H1 (cell line): ENCODE data around the gene PLA1A. TPM values are rescaled to one million over a fixed set of nuclear protein-coding genes. Genes with fewer than 3 reads are reported as not detected.

Source experiments
- CHD2 ChIP-seq: IDR thresholded peaks from 2 replicates; pipeline ENCODE4 v1.6.1; 2012; ENCODE audit warnings: low read length, improper control_type of control experiment
- POLR2A ChIP-seq, 2 experiments: IDR thresholded peaks; 1 replicate in 1 of 2; 2 replicates in 1 of 2; pipeline ENCODE4 v1.6.1; 2011; ENCODE audit warnings: low read depth in 2 of 2, low read length in 2 of 2, mild to moderate bottlenecking in 2 of 2; ENCODE audit errors: control extremely low read depth in 1 of 2
- POU5F1 ChIP-seq: IDR thresholded peaks from 2 replicates; pipeline ENCODE4 v1.6.1; 2011; ENCODE audit warnings: low read depth, mild to moderate bottlenecking, low read length, moderate library complexity
- TAF1 ChIP-seq: IDR thresholded peaks from 2 replicates; pipeline ENCODE4 v1.6.1; 2011; ENCODE audit warnings: mild to moderate bottlenecking, low read depth, low read length
- TBP ChIP-seq: IDR thresholded peaks from 2 replicates; pipeline ENCODE4 v1.6.1; 2011; ENCODE audit warnings: low read depth, low read length, improper control_type of control experiment
- TEAD4 ChIP-seq: IDR thresholded peaks from 2 replicates; pipeline ENCODE4 v1.6.1; 2012; ENCODE audit warnings: low read depth, low read length, inconsistent platforms, mixed read lengths
- polyA plus RNA-seq, 7 experiments: library from polyadenylated mRNA; depleted of rRNA in 3 of 7; stranded (reverse) in 5 of 7; unstranded in 2 of 7; fragments of >200 nt in 5 of 7; fragments of 200-250 nt in 2 of 7; gene quantifications; 1 replicate in 5 of 7; 2 replicates in 1 of 7; 4 replicates in 1 of 7; pipeline versions ENCODE4 v1.2.1 to v1.2.3, GENCODE V29; 2011 to 2013; ENCODE audit warnings: missing spikeins in 2 of 7, mixed read lengths in 2 of 7
- total RNA-seq: library from RNA; stranded (reverse); fragmentation: NEBNext Ultra II Directional; extraction: Animal tissue kit (Norgen Biotek cat#: 25700); gene quantifications from 2 replicates; pipeline ENCODE4 v1.2.1, GENCODE V29; 2021

PLA1A gene
- total and polyA plus RNA-seq, 2 of the 8 experiments (the other 6 are each of a cell fraction or from before 2014, with no cell fraction given): not detected

DNA sequence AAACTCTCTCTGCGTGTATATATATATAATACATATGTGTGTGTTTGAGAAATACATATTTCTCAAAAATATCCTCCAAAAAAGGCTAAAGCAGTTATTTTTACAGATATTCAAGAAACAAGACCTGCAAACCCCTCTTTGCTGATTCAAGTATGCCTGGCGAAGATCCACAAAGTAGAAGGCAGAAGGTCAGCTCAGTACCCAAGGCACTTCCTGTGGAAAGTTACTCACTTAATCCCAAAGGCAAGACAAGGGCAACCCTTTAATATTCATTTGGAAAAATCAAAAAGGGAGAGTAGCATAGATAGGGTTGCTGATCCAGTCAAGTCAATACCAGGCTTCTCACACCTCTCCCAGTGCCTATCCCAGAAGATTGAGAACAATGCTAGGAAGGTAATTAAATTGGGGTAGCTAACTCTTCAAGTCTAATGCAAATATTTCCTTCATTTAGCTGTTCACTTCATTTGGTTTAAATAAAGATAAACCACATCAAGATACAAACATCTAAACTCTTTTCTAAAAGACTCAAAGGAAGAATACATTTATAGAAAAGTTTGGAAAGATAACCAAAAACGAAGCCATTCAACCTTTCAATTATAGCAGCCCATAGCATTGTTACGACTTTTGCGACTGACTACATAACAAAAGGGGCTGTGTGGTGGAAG, 72.4 kb downstream of the PLA1A start (continued):
- TF ChIP-seq POU5F1 (no peak), TEAD4 (no peak), TAF1 (no peak), TBP (no peak), CHD2 (no peak), POLR2A (IDR thresholded peaks at IDR 0.05; ENCODE audit: control extremely low read depth in 1 of 2, low read depth in 2 of 2, low read length in 2 of 2) (no peak)
